Thoracic aorta endothelial cell (primary cell): ENCODE measurements around the gene ELOVL4. TPM values are rescaled to one million over a fixed set of nuclear protein-coding genes. Genes with fewer than 3 reads are reported as not detected.

Experiments
- total RNA-seq: library from RNA; depleted of rRNA; stranded (reverse); fragments of >200 nt; gene quantifications from 2 replicates; pipeline ENCODE4 v1.2.3, GENCODE V29; 2012

Gene ELOVL4
- 1.9 and 2.0 TPM in 2 replicates for total RNA-seq

GRCh38 chr6:79947191-79948186 is at the start of gene ELOVL4:
TSS of gene ELOVL4 (minus strand) at chr6:79947553. CDS start at chr6:79947279, 274 bp downstream.

Other genes with a start within 250 kb of the ELOVL4 start
- gene TTK, start 57.1 kb upstream of the ELOVL4 start, total RNA-seq: 38.8 and 92.8 TPM in 2 replicates
- gene BCKDHB, start 159.1 kb upstream of the ELOVL4 start, total RNA-seq: 17.2 and 19.5 TPM in 2 replicates